Pancreas (tissue), 10 donors: ENCODE results near the gene CHGA. TPM values are rescaled to one million over a fixed set of nuclear protein-coding genes. Genes with fewer than 3 reads are reported as not detected.
A peak's percentile ranks its signal among the peaks of the same experiment; 100 is the strongest.

ENCODE experiments used
- ATAC-seq, 4 donors: fragments of 200-7000 bp; cut with Tn5 transposase; one replicate each; pipeline versions ENCODE4 v1.8.0 to v1.9.1; 2020; ENCODE audit warnings: mild to moderate bottlenecking in 4 of 4, moderate library complexity in 4 of 4
- DNase-seq, 6 donors: peaks; one replicate each; pipeline ENCODE4 v3.0.0-alpha.2; 2020
- FAIRE-seq: peaks from 2 replicates; lab custom pipeline; 2012; peaks lifted over from hg19 to GRCh38; lab: Jason Lieb, UNC
- H3K27ac ChIP-seq, 4 donors: fragments of 200-600 bp; sonication (generic); 1 replicate in 3 of 4; 2 replicates in 1 of 4; pipeline versions ENCODE4 v1.5.0 to v1.8.0; 2020
- H3K27me3 ChIP-seq, 4 donors: fragments of 200-600 bp; one replicate each; pipeline ENCODE4 v1.8.0; 2021
- H3K36me3 ChIP-seq, 3 donors: fragments of 200-600 bp; sonication (generic) in 1 of 3; one replicate each; pipeline versions ENCODE4 v1.5.0 to v1.8.0; 2020 to 2021
- H3K4me1 ChIP-seq, 3 donors: fragments of 200-600 bp; one replicate each; pipeline ENCODE4 v1.8.0; 2021
- H3K4me3 ChIP-seq, 4 donors: fragments of 200-600 bp; sonication (generic) in 2 of 4; one replicate each; pipeline versions ENCODE4 v1.5.0 to v1.8.0; 2020 to 2021
- H3K9me3 ChIP-seq, 4 donors: fragments of 200-600 bp; one replicate each; pipeline ENCODE4 v1.8.0; 2021
- CTCF ChIP-seq, 4 donors: fragments of 200-600 bp; sonication (generic) in 3 of 4; IDR thresholded peaks; one replicate each; pipeline versions ENCODE4 v1.5.0 to v1.8.0; 2021; ENCODE audit warnings: antibody characterized with exemption in 4 of 4
- WGBS, 2 donors: extraction: QIAGEN DNeasy Blood & Tissue Kit; methylation state at CpG; one replicate each; pipeline ENCODE4 v1.1.7; 2013; 5-methylcytosine and 5-hydroxymethylcytosine counted together
- intact Hi-C, 3 donors: fragments of 100-400 bp; cut with DNase I; formaldehyde crosslinking; loops; one replicate each; pipeline versions ENCODE4 v1.11.1 to v1.14.2; 2022
- polyA plus RNA-seq, 2 donors: library from polyadenylated mRNA; stranded (reverse); fragments of 200-250 nt; gene quantifications; one replicate each; pipeline ENCODE4 v1.2.3, GENCODE V29; 2013
- total RNA-seq, 6 donors: library from RNA; stranded (reverse); fragmentation: NEBNext Ultra II Directional in 4 of 6; extraction: Animal tissue kit (Norgen Biotek cat#: 25700) in 4 of 6; gene quantifications; one replicate each; pipeline versions ENCODE4 v1.2.1 to v1.2.4, GENCODE V29; 2021 to 2023
- donor health status: healthy with polysubstance abuse.
- donor health status: DM: no; HTN: no; CAD: no; lungs with moderate emphysema.
- donor health status: DM: no; HTN: no; CAD: no.
- donor health status: control.
- donor health status: control.
- donor health status: Bipolar disorder and iron deficiency.
- donor health status: DM: yes; HTN: yes; CAD: no.
- donor health status: DM: no; HTN: no; CAD: no.
- donor health status: DM: no; HTN: no; CAD: no.
- donor health status: DM: yes; HTN: yes; CAD: no.

The CHGA gene
- total and polyA plus RNA-seq, 8 donors, result 30.3 to 1,505 (median 112) TPM

GRCh38 chr14:92973798-92974372, 50.9 kb downstream of the CHGA start:
- no peaks in the 10 kb centered on the region for H3K4me1 ChIP-seq
- no peak for TF ChIP-seq CTCF (IDR thresholded peaks at IDR 0.05)
- ATAC-seq, result peak in 1 of 4 donors; percentile 8
- FAIRE-seq, result no peak
- no peaks in the 10 kb centered on the region for H3K27me3 ChIP-seq
- no peaks in the 10 kb centered on the region for H3K36me3 ChIP-seq
- 83 to 92% methylated on average over 9 of the region's 9 CpGs for WGBS, 2 donors
- H3K4me3 ChIP-seq, result no peak overlapping the region
- intact Hi-C loops, result no loop called here
- no peaks in the 10 kb centered on the region for H3K9me3 ChIP-seq
- DNase-seq, result peak in 1 of 6 donors; percentile 57
- H3K27ac ChIP-seq, result no peak overlapping the region

GRCh38 chr14:92974541-92975345, 51.8 kb downstream of the CHGA start:
- Histone ChIP-seq H3K9me3 (no peaks in the 10 kb centered on the region), H3K27ac (no peak overlapping the region), H3K27me3 (no peaks in the 10 kb centered on the region), H3K36me3 (no peaks in the 10 kb centered on the region), H3K4me1 (no peaks in the 10 kb centered on the region), H3K4me3 (no peak overlapping the region)
- intact Hi-C loops, result no loop called here
- WGBS, 2 donors, result 95 to 97% methylated on average over 17 of the region's 17 CpGs
- FAIRE-seq, result no peak
- no peak for ATAC-seq
- TF ChIP-seq CTCF (IDR thresholded peaks at IDR 0.05), result no peak
- DNase-seq, result peak in 1 of 6 donors; percentile 53

GRCh38 chr14:92976268-92976667, 53.3 kb downstream of the CHGA start:
- intact Hi-C loops, result no loop called here
- Histone ChIP-seq H3K9me3 (no peaks in the 10 kb centered on the region), H3K4me1 (no peaks in the 10 kb centered on the region), H3K27ac (no peak overlapping the region), H3K4me3 (no peak overlapping the region), H3K36me3 (no peaks in the 10 kb centered on the region), H3K27me3 (no peaks in the 10 kb centered on the region)
- DNase-seq (no peak), FAIRE-seq (no peak), ATAC-seq (no peak)
- WGBS, 2 donors, result 95 to 99% methylated on average over 2 of the region's 2 CpGs
- TF ChIP-seq CTCF (IDR thresholded peaks at IDR 0.05), result no peak

- ATAC-seq, result no peak
- Histone ChIP-seq H3K27me3 (no peaks in the 10 kb centered on the region), H3K27ac (no peak overlapping the region), H3K4me3 (no peak overlapping the region), H3K4me1 (no peaks in the 10 kb centered on the region), H3K9me3 (no peaks in the 10 kb centered on the region), H3K36me3 (no peaks in the 10 kb centered on the region)
- no peak for DNase-seq
- no peak for FAIRE-seq
- TF ChIP-seq CTCF (IDR thresholded peaks at IDR 0.05), result no peak
- intact Hi-C loops, result no loop called here
- WGBS, 2 donors, result 93 to 94% methylated on average over 4 of the region's 4 CpGs
Measured at GRCh38 chr14:92978229-92979021, 55.5 kb downstream of the CHGA start.
